ENCODE results near the gene MSI2. TPM values are rescaled to one million over a fixed set of nuclear protein-coding genes. Genes with fewer than 3 reads are reported as not detected.

Gene MSI2
- total RNA-seq, 1 donor, result 23.2 TPM

- no peak for TF ChIP-seq CTCF (IDR thresholded peaks at IDR 0.05; ENCODE audit: extremely low read depth, low read depth, low read length)
- Histone ChIP-seq H3K27ac (ENCODE audit: low read depth, low read length) (no peak overlapping the region), H3K27me3 (ENCODE audit: insufficient read depth, low read length) (peaks cover 19% of the 10 kb centered on the region), H3K4me2 (ENCODE audit: insufficient read depth, low read length) (no peak overlapping the region), H3K36me3 (ENCODE audit: insufficient read depth, low read length) (no peaks in the 10 kb centered on the region), H3K4me1 (ENCODE audit: insufficient read depth, low read length) (no peaks in the 10 kb centered on the region), H3K79me2 (ENCODE audit: insufficient read depth, low read length) (no peaks in the 10 kb centered on the region), H4K20me1 (ENCODE audit: insufficient read depth, low read length) (no peaks in the 10 kb centered on the region), H3K9me3 (ENCODE audit: low read depth, low read length) (no peaks in the 10 kb centered on the region), H2AFZ (ENCODE audit: low read length) (no peak overlapping the region), H3K4me3 (ENCODE audit: insufficient read depth, low read length) (no peak overlapping the region)
- no peak for DNase-seq (ENCODE audit: insufficient read length, low spot score, missing footprints)
Measured at GRCh38 chr17:57707892-57708291, 451.6 kb downstream of the MSI2 start.

- Histone ChIP-seq H3K79me2 (ENCODE audit: insufficient read depth, low read length) (no peaks in the 10 kb centered on the region), H3K27me3 (ENCODE audit: insufficient read depth, low read length) (peaks cover 23% of the 10 kb centered on the region), H3K36me3 (ENCODE audit: insufficient read depth, low read length) (no peaks in the 10 kb centered on the region), H4K20me1 (ENCODE audit: insufficient read depth, low read length) (no peaks in the 10 kb centered on the region), H3K4me3 (ENCODE audit: insufficient read depth, low read length) (no peak overlapping the region), H3K4me2 (ENCODE audit: insufficient read depth, low read length) (no peak overlapping the region), H3K9me3 (ENCODE audit: low read depth, low read length) (no peaks in the 10 kb centered on the region), H3K27ac (ENCODE audit: low read depth, low read length) (no peak overlapping the region), H2AFZ (ENCODE audit: low read length) (no peak overlapping the region), H3K4me1 (ENCODE audit: insufficient read depth, low read length) (no peaks in the 10 kb centered on the region)
- no peak for DNase-seq (ENCODE audit: insufficient read length, low spot score, missing footprints)
- TF ChIP-seq CTCF (IDR thresholded peaks at IDR 0.05; ENCODE audit: extremely low read depth, low read depth, low read length), result peak; percentile 18
Measured at GRCh38 chr17:57708410-57708809, 452.1 kb downstream of the MSI2 start.

GRCh38 chr17:57713140-57713539, 456.8 kb downstream of the MSI2 start:
- Histone ChIP-seq H3K27me3 (ENCODE audit: insufficient read depth, low read length) (peaks cover 13% of the 10 kb centered on the region), H3K79me2 (ENCODE audit: insufficient read depth, low read length) (no peaks in the 10 kb centered on the region), H3K4me1 (ENCODE audit: insufficient read depth, low read length) (no peaks in the 10 kb centered on the region), H3K4me2 (ENCODE audit: insufficient read depth, low read length) (no peak overlapping the region), H2AFZ (ENCODE audit: low read length) (no peak overlapping the region), H3K36me3 (ENCODE audit: insufficient read depth, low read length) (no peaks in the 10 kb centered on the region), H3K27ac (ENCODE audit: low read depth, low read length) (no peak overlapping the region), H3K4me3 (ENCODE audit: insufficient read depth, low read length) (no peak overlapping the region), H4K20me1 (ENCODE audit: insufficient read depth, low read length) (no peaks in the 10 kb centered on the region), H3K9me3 (ENCODE audit: low read depth, low read length) (no peaks in the 10 kb centered on the region)
- no peak for TF ChIP-seq CTCF (IDR thresholded peaks at IDR 0.05; ENCODE audit: extremely low read depth, low read depth, low read length)
- DNase-seq (ENCODE audit: insufficient read length, low spot score, missing footprints), result no peak

GRCh38 chr17:57714665-57715180, 458.4 kb downstream of the MSI2 start:
- no peak for DNase-seq (ENCODE audit: insufficient read length, low spot score, missing footprints)

More at GRCh38 chr17:57714665-57715180, 458.4 kb downstream of the MSI2 start:
- TF ChIP-seq CTCF (IDR thresholded peaks at IDR 0.05; ENCODE audit: extremely low read depth, low read depth, low read length), result no peak
- Histone ChIP-seq H3K4me3 (ENCODE audit: insufficient read depth, low read length) (no peak overlapping the region), H4K20me1 (ENCODE audit: insufficient read depth, low read length) (no peaks in the 10 kb centered on the region), H3K36me3 (ENCODE audit: insufficient read depth, low read length) (no peaks in the 10 kb centered on the region), H3K4me2 (ENCODE audit: insufficient read depth, low read length) (no peak overlapping the region), H3K27ac (ENCODE audit: low read depth, low read length) (no peak overlapping the region), H3K9me3 (ENCODE audit: low read depth, low read length) (no peaks in the 10 kb centered on the region), H3K4me1 (ENCODE audit: insufficient read depth, low read length) (no peaks in the 10 kb centered on the region), H3K27me3 (ENCODE audit: insufficient read depth, low read length) (peaks cover 16% of the 10 kb centered on the region), H2AFZ (ENCODE audit: low read length) (no peak overlapping the region), H3K79me2 (ENCODE audit: insufficient read depth, low read length) (no peaks in the 10 kb centered on the region)
